Parathyroid adenoma (tissue), 2 donors: Measurements from ENCODE around the gene MBOAT7.
"Not testable (repeated sequence)": the region's sequence is repeated elsewhere in the genome, so short reads cannot be mapped to it uniquely, and the experiment has no call there.

Source experiments
- H2AFZ ChIP-seq: fragments of 300-600 bp; sonication (generic); one replicate; pipeline ENCODE4 v1.7.0; 2017; ENCODE audit warnings: antibody characterized with exemption, mild to moderate bottlenecking
- H3K27ac ChIP-seq: fragments of 300-600 bp; sonication (generic); one replicate; pipeline ENCODE4 v1.7.0; 2017
- H3K27me3 ChIP-seq: fragments of 300-600 bp; sonication (generic); one replicate; pipeline ENCODE4 v1.7.0; 2017; ENCODE audit warnings: low read length; ENCODE audit not compliant: control insufficient read depth, insufficient read depth
- H3K36me3 ChIP-seq: fragments of 300-600 bp; sonication (generic); one replicate; pipeline ENCODE4 v1.7.0; 2017; ENCODE audit warnings: low read length; ENCODE audit not compliant: control insufficient read depth, insufficient read depth
- H3K4me1 ChIP-seq: fragments of 300-600 bp; sonication (generic); one replicate; pipeline ENCODE4 v1.7.0; 2017; ENCODE audit warnings: control low read depth
- H3K4me2 ChIP-seq: fragments of 300-600 bp; sonication (generic); one replicate; pipeline ENCODE4 v1.7.0; 2017; ENCODE audit warnings: low read length
- H3K4me3 ChIP-seq: fragments of 300-600 bp; sonication (generic); one replicate; pipeline ENCODE4 v1.7.0; 2017; ENCODE audit warnings: low read depth, low read length
- H3K79me2 ChIP-seq: fragments of 300-600 bp; sonication (generic); one replicate; pipeline ENCODE4 v1.7.0; 2017; ENCODE audit warnings: control low read depth
- H3K9ac ChIP-seq: fragments of 300-600 bp; sonication (generic); one replicate; pipeline ENCODE4 v1.7.0; 2017; ENCODE audit warnings: mild to moderate bottlenecking
- H3K9me3 ChIP-seq: fragments of 300-600 bp; sonication (generic); one replicate; pipeline ENCODE4 v1.7.0; 2017; ENCODE audit warnings: low read length; ENCODE audit not compliant: control insufficient read depth
- CTCF ChIP-seq: fragments of 300-600 bp; sonication (generic); IDR thresholded peaks from one replicate; pipeline ENCODE4 v1.7.0; 2017; ENCODE audit warnings: antibody characterized with exemption, mild to moderate bottlenecking
- donor health status: primary hyperparathyroidism.

The MBOAT7 gene

DNA sequence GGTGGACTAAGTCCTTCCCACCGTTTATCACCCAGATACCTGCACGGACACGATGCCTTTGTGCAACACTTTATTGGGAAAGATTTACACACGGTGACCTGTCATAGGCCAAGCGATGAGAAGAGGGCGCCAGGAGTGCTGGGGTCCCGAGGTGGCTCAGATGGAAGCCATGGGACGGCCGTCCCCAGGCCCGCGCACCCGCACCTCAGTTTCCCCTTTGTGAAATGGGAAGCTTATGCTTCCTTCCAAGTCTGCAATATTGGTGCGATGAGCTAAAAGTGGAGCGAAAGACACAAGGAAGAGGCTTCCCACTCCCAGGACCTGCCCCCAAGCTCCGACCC, 16.1 kb downstream of the MBOAT7 start:
- Histone ChIP-seq H3K4me3 (no peak overlapping the region), H3K27me3 (no peaks in the 10 kb centered on the region), H3K36me3 (no peaks in the 10 kb centered on the region), H3K9ac (no peak overlapping the region), H3K27ac (no peak overlapping the region), H3K4me1 (no peaks in the 10 kb centered on the region), H2AFZ (peak overlapping the region; percentile 45), H3K4me2 (peak overlapping the region; percentile 45), H3K9me3 (no peaks in the 10 kb centered on the region), H3K79me2 (peaks cover 4% of the 10 kb centered on the region)
- no peak for TF ChIP-seq CTCF

GRCh38 chr19:54172471-54173358, 16.7 kb downstream of the MBOAT7 start, which contains the start of gene TMC4:
Gene TMC4 (minus strand): TSS chr19:54173160. CDS start chr19:54173117, 43 bp downstream.
- TF ChIP-seq CTCF = peak; percentile 81
- Histone ChIP-seq H3K9ac (peak within 1 kb of the TSS; percentile 68), H3K27me3 (no peaks in the 10 kb centered on the region), H3K9me3 (no peaks in the 10 kb centered on the region), H2AFZ (peak within 1 kb of the TSS; percentile 67), H3K36me3 (no peaks in the 10 kb centered on the region), H3K4me2 (peak within 1 kb of the TSS; percentile 94), H3K4me3 (peak within 1 kb of the TSS; percentile 72), H3K79me2 (no peaks in the 10 kb centered on the region), H3K27ac (peak within 1 kb of the TSS; percentile 89), H3K4me1 (no peaks in the 10 kb centered on the region)

DNA sequence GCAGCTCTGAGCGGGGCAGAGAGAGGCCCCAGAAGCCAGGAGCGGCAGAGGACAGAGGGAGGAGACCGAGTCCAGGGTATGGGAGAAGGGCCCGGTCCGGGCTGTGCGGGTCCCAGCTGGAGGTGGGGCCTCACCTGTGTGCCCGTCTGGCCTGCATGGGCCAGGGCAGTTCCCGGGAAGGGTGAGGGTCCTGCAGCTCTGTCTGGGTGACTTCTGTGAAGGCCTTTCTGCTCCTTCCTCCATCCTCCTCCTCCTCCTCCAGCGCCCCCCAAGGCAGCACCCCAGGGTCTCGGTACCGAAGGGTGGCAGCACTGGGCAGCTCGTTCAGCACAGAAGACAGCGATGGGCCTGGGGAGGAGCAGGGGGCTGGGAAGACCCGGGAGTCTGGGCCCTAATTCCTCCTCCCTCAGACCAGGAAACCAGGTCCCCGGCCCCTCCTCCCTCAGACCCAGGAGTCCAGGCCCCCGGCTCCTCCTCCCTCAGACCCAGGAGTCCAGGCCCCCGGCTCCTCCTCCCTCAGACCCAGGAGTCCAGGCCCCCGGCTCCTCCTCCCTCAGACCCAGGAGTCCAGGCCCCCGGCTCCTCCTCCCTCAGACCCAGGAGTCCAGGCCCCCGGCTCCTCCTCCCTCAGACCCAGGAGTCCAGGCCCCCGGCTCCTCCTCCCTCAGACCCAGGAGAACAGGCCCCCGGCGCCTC, 17.5 kb downstream of the MBOAT7 start:
- not testable (repeated sequence) for H3K36me3 ChIP-seq, H3K4me1 ChIP-seq, H3K27me3 ChIP-seq, H3K79me2 ChIP-seq, H3K9ac ChIP-seq, H3K9me3 ChIP-seq
- peak overlapping the region; percentile 72 for H3K4me3 ChIP-seq
- peak overlapping the region; percentile 94 for H3K4me2 ChIP-seq
- H3K27ac ChIP-seq = peak overlapping the region; percentile 89
- H2AFZ ChIP-seq = peak overlapping the region; percentile 67

GRCh38 chr19:54169149-54169740, 20.1 kb downstream of the MBOAT7 start:
- TF ChIP-seq CTCF = no peak
- Histone ChIP-seq H2AFZ (no peak overlapping the region), H3K4me1 (no peaks in the 10 kb centered on the region), H3K36me3 (no peaks in the 10 kb centered on the region), H3K79me2 (no peaks in the 10 kb centered on the region), H3K9ac (no peak overlapping the region), H3K27me3 (no peaks in the 10 kb centered on the region), H3K4me2 (no peak overlapping the region), H3K9me3 (no peaks in the 10 kb centered on the region), H3K4me3 (no peak overlapping the region), H3K27ac (no peak overlapping the region)
